NAMALWA (cell line): ENCODE results near the gene PARVB.
"Not testable (repeated sequence)": the region's sequence is repeated elsewhere in the genome, so short reads cannot be mapped to it uniquely, and the experiment has no call there.

Source experiments
- DNase-seq: peaks from one replicate; pipeline ENCODE4 v3.0.0-alpha.2; 2015; ENCODE audit warnings: low spot score

The PARVB gene

DNA sequence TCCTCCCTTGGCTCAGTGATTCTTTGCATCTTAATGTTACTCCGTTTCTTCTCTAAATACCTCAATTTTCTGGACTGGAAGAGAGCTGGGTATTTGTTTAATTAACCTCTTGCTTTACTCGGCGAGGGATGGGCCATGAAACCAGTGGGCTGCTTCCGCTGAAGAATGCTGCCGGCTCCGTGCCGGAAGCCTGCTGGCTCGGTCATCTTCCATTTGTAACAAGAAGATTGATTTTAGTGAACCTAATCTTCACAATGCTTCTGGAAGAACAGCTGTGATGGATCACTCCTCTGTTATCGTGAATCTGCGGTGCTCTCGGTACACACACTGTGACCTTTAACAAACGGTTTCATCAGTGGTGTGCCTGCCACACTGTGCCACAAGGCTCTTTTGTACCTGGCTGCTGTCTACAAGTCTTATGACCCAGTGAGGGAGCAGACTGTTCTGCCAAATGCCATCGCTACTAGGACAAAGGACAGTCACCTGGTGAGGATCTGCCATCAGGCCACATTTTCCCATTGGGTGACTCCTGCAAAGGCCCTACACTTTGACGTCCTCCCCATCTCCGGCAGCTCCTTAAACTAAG, 25.3 kb upstream of the PARVB start:
- no peak for DNase-seq

DNA sequence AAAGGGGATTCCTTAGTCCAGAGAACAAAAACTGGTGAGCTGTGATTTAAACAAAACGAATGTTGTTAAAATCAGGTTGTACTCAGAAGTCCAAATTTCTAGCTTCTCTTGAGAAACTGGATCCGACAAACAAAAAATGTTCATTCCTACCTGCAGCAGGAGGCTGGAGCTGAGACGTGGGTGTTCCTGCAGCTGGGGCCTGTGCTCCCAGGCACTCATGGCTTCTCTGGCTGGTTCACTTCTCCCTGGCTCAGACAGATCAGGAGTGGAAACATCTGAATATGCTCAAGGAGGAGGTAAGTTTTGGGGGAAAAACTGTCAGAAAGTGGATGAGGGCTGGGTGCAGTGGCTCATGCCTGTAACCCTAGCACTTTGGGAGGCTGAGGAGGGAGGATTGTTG, 24.7 kb upstream of the PARVB start:
- DNase-seq, result no peak

DNA sequence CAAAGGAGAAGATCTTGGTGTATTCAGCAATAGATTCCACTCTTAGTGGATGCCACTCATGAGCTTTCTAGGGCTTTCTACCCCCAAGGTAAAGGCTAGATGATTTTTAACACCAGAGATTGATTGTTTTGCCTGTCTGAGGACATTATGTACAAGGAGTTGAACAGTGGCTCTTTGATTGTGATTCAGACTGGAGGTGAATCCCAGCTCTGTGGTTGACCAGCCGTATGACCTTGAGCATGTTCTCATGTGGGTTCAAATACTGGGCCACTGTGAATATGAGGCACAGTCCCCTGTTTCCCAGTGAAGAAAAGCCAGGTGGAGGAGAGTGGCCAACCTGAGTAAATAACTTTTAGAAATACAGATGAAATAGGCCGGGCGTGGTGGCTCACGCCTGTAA, 24.0 kb upstream of the PARVB start:
- no peak for DNase-seq

DNA sequence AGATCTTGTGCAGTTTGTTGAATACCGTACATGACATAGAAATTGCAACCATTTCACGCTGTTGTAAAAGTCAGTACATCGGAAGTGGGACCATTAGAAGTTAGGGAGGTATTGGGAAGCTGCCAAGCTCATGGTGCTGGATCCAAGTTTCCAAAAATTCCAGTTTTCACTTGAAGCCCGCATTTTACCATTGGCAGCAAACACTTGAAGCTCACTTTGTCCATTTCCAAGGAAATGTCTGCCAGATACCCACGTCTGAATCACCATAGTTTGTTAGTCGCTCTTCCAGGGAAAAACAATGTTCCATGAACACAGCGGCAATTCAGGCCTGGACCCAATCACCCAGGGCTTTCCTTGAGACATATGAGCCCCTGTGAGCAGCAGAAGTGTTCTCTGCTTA, 22.6 kb upstream of the PARVB start:
- no peak for DNase-seq

DNA sequence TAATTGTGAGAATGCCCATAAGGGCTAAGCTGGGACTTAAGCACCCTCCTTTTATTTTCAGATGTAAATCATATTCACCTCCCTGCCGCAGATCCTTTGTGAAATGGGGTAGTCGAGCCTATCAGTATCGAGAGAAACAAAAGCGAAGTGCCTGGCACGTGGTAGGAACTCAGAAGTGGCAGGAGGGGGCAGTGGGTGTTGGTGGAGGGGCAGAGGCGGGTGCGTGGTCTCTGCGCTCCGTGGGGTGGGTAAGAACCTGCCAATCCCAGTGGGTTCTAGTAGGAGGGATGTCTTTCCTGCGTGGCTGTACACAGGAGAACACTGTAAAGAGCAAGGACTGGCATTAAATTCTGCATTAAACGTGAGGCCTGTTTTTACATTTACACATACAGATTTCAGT, 21.8 kb upstream of the PARVB start:
- no peak for DNase-seq

DNA sequence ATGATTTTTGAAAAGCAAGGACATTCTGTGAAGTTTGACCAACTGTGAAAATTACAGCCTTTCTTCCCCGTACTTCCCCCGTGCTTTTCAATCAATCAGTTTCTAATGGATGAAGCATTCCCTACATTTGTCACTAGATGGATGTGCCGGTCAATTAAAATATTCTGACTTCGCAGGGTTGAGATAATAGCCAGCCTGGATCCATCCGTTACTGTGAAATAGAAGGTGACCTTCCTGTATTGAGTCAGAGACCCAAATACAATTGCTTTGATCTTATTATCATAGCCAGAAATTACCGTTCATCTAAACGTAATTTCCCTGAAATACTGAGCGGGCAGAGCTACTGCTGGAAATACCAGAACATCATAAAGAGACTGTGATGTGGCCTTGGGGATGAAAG, 21.1 kb upstream of the PARVB start:
- DNase-seq, result no peak

DNA sequence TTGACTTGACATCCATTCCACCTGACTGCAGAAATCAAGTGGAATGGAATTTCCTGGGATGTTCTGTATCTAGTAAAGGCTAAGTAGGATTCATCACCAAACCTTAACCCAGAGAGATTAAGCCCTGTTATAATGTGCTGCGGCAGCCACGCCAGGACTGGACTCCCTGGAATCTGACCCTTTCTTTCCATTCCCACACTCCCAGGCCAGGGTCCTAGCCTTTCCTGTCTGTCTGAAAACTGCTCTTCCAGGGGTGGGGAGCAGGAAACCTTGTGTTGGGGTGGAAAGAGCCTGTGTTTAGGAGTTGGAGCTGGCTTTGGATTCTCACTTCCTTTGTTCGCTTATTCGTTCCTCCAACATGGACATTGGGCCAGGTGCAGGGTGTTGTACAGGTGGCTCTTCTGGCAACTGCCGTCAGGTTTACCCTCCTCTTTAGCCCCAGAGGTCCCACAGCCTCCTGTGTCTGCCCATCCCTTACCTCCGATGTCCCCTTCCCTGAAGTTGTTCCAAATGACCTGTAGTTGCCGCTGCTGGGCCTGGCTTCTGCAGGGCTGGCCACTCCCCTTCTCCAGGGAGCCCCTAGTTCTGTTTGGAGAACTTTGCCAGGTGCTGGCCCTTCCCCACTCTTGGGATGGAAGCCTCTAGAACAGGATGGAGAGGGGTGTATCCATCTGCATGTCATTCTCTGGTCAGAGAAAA, 20.5 kb upstream of the PARVB start:
- no peak for DNase-seq

DNA sequence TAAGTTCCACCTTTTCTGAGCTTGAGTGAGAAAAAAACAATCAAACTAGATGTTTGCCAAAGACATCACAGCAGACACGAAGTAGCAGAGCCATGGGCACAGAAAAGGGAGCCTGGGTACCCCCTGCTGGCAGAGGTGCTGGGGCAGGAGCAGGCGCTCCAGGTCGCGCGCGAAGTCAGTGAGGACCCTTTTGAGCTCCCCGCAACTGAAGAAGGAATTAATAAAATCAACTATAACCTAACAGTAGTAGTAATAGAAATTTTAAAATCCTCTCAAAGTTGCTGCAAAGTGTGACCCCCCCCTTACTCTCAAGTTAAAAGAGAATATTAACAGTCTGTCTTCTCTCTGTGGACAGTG, 20.0 kb upstream of the PARVB start:
- no peak for DNase-seq

DNA sequence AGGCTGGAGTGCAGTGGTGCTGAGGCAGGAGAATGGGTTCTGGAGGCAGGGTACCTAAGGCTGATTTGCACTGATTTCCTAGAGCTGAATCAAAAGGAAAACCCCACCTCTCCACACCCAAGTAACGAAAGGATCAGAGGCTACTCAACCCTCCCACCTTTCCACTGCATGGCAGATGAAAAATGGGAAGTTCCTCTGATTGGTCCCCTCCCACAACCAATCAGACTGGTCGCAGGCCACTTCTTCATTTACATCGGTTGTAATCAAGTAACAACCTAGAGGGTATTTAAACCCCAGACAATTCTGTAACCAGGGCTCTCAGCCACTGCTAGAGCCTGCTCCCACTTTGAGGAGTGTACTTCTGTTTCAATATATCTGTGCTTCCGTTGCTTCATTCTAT, 18.6 kb upstream of the PARVB start:
- peak; percentile 46 for DNase-seq

DNA sequence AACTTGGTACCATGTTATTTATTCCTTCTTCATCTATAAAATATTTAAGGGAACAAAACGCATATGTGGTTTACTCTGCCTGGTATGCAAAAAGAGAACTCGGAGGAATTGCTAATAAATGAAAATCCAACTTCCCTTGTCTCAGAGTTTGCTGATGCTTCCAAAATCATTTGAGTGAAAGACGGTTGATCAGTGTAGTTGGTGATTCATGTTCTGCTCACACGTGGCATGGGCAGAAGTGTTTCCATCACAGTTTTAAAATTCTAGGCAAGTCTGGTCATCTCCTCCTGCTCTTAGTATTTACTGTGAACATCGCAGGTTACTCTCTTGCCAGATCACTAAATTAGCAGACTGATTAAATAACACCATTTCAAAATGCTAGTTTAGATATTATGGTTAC, 11.9 kb upstream of the PARVB start:
- no peak for DNase-seq

DNA sequence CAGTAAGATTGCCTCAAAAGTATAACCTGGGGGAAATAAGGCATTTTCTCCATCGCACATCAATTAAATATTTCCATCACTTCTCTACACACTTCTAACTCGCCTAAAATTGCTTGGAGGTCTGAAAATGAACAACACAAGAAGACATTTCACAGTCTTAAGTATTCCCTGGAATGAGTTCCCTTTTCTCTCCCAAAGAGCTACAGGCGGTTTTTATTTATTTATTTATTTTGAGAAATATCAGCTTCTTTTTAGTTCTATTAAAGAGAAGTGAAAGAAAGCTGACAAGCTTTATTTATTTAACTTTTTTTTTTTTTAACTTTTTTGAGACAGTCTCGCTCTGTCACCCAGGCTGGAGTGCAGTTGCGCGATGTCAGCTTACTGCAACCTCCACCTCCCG, 11.5 kb upstream of the PARVB start:
- no peak for DNase-seq

DNA sequence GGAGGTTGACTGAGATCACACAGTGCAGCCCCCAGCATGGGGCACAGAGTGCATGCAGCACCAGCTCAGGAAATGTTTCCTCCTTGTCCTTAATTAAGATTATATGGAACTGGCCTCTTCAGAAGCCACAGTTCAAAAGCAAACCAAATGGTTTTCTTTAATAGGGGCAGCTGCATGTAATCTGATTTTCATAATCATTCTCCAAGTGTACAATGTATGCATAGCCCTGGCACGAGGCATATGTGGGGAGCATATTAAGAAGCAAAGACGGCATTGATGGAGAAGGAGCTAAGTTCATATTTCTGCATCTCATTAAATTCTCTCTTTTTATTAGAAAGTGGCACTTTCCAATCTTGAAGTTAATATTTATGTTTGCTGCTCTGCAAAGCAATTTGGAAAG, 9.9 kb upstream of the PARVB start:
- no peak for DNase-seq

DNA sequence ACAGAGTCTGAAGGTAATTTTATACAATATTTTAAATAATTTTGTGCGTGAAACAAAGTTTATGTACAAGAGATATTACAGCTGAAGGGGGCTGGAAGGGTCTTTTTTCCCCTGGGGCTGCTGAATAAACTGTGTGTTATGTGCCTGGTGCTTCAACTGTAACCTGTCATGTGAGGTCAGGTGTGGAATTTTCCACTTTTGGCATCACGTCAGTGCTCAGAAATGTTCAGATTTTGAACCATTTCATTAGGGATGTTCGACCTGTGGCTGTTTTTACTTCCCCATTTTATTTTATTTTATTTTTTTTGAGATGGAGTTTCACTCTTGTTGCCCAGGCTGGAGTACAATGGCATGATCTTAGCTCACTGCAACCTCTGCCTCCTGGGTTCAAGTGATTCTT, 7.5 kb upstream of the PARVB start:
- not testable (repeated sequence) for DNase-seq

DNA sequence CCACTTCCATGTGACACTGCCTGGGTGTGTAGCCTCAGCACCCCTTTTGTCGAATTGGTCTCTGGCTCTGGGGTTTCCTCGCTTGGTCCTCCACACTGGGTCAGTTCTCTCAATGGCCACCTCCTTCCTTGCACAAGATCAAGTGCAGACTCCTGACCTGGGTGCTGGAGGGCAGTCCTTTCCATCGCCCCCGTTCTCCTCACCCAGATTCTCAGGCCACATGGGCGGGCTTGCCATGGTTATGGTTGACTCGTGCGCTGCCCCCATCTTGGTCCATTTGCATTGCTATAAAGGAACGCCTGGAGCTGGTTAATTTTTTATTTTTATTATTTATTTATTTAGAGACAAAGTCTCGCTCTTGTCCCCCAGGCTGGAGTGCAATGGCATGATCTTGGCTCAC, 5.5 kb upstream of the PARVB start:
- DNase-seq, result no peak

DNA sequence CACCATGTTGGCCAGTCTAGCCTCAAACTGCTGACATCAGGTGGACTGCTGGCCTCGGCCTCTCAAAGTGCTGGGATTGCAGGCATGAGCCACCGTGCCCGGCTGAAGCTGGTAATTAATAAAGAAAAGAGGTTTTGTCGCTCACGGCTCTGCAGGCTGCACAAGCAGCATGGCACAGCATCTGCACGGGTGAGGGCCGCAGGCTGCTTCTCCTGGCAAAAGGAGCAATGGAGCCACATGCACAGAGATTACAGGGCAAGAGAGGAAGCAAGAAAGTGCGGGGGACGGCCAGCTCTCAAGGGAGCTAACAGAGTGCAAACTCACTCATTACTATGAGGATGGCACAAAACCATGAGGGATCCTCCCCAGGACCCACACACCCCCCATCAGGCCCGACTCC, 4.7 kb upstream of the PARVB start:
- DNase-seq, result no peak

DNA sequence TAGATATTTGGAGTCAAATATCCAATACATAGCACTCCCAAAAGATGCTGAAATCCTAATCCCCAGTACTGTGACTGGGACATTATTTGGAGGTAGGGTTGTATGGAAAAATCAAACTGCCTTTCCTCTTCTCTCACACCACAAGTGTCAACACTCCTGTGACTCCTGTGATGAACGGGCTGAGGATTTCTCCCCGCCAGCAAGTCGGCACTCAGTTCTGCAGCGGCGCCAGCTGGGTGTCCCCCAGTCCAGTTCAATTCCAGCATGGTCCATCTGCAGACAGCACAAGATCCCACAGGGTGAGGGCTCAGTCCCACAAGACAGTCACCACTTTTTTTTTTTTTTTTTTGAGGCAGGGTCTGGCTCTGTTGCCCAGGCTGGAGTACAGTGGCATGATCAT, 4.3 kb upstream of the PARVB start:
- no peak for DNase-seq

DNA sequence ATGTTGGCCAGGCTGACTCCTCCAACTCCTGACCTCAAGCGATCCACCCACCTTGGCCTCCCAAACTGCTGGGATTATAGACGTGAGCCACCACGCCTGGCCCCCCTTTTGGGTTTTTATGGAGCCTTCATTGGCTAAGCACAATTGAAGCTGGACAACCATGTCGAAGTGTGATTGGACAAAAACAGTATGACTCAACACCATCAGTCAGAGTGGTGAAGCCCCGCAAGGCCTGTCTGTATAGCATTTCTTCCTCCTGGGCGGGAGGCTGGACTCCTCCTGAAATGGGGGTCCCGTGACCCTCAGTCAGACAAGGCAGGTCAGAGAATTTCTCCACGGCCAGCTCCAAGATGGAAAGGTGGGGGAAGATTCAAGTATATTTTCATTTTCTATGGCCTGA, 3.1 kb upstream of the PARVB start:
- no peak for DNase-seq

DNA sequence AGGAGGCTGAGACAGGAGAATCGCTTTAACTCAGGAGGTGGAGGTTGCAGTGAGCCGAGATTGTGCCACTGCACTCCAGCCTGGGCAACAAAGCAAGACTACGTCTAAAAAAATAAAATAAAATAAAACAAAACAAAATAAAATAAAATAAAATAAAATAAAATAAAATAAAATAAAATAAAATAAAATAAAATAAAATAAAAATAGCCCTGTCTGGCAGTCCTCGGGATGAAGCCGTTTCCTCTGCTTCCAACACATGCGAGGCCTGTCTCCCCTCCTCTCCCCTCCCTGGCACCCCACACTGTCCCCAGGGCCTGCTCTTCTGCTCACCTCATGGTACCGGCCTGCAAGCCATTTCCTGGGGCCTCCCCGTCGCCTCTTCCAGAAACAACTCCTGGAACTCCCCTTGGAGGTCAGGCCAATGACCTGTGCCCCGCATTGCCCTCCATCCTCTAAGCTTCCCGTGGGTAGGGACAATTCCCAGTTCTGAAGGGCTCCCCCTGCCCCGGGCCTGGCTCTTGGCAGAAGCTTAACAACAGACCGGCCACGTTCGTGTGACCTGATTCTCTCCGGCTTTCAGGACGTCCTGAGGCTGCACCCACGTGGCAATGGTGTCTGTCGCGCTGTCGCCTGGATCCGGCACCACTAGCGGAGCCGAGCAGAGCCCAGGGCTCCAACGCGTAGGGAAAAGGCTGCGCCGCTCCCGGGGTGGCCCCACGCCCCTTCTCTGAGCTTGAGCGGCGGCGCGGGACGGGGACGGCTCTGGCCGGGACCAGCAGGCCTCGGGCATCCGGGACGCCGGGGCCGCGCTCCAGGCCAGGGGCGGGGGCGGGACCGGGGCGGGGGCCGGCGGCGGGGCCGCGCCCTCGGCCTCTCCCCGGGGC, 456 bp upstream of the PARVB start:
- DNase-seq, result peak; percentile 53

DNA sequence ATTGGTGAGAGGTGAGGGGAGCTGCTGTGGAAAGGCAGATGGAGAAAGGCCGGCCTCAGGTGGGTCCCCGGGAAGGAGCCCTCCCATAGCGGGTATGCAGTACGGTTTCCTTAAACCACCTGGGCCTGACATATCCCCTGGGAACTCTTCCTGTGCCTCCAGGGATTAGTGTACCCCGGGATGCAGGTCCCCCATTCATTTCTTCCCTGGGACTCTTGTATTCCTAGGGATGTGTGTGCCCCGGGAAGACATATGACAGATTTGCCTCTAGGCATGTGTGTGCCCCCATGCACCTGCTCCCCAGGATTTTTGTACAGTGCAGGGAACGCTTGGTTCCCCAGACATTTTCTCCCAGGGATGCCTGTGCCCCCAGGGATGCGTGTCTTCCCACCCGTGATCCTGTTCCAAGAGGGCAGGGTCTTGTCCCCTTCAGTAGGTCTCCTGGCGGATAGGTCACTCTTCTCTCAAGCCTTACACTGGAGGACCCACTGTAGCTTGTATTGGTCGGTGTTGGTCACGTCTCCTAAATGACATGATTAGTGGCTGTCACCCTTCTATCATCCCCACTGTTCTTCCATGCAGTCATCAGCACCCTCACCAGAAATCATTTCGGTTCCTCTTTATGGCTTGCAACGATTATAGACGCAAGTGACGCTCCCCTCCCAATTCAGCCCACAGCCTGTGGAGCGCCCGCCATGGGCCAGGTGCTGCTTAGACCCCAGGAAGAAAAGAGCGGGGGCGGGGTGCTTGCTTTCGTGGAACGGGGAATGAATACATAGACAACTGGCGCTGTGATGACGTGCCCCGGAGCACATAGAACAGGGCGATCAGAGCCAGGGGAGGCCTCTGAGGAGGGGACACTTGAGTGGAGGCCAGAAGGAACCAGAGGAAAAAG, 1.3 kb downstream of the PARVB start:
- peak; percentile 89 for DNase-seq

DNA sequence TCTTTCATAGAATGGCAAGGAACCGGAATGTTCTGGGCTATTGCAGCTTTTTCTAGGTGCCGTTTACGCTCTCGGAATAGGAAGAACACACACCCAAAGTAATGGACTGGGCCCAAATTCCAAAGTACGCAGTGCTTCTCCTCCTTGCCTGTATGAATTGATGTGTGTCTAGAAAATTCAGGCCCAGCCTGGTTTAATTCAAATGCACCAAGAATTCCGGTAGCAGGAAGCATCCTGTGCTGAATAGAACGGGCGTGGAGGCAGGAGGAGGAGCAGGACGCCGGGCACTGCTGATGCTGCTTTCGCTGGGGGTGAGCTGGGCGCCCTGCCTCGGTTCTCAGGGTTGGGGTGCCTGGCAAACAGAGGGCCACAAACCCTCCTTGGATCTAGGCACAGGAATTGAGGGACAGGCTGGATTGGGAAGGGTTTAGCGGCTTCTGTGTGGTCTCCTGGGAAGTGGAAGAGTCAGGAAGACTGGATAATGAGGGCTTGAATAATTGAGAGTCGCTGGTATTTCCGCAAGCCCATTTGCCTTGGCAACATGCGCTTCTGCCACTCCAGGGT, 2.0 kb downstream of the PARVB start:
- no peak for DNase-seq

DNA sequence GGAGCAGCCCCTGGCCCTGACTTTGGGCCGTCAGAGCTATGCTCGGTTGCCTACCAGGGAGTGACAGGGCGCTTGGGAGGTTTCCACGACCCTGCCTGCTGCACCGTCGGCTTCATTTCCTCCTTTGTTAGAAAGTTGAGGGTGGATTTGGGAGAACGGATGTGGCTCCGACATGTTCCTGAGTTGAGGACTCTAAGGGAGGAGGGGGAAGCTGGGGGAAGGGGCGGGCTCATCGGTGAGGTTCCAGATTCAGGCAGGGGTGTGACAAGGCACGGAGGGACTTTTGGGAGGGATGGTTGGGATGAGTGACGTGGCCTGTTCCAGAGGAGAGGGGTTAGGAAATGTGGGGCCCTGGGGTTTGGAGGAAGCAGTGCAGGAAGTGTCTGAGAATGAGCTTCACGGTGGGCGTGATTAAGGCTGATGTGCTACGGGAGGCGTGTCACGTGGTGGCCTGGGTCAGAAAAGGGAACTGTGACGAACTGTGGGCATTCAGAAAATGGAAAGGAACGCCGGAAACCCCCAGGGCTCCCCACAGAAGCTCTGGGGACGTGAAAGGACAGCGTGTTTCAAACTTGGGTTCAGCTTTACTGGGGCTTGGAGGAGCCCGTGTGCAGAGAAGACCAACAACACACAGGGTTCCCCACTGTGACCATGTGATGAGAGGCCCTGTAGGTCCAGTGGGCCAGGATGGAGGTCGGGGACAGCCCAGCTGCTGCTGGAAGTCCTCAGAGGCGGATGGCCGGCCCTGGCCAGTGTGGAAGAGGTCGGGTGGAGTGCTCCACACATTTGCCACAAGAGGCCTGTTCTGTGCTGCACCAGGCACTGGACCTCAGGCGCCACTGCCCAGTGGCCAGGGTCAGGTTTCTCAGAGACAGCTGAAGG, 2.8 kb downstream of the PARVB start:
- DNase-seq, result peak; percentile 81
